ACHN (cell line): ENCODE measurements around the gene INSL3.
A peak's percentile ranks its signal among the peaks of the same experiment; 100 is the strongest.

Experiments
- DNase-seq: peaks from one replicate; pipeline ENCODE4 v3.0.0-alpha.2; 2015
- in situ Hi-C: cut with HindIII; loops from 2 replicates; pipeline ENCODE4 v1.10.0; 2017; ENCODE audit warnings: low sequenced_read_pairs, low pct_ligation_motif_present, low pct_unique_long_range_greater_than_20kb

The INSL3 gene

GRCh38 chr19:17848595-17849292 lies 27.4 kb upstream of the INSL3 start:
- in situ Hi-C loops = no loop called here
- no peak for DNase-seq

DNA sequence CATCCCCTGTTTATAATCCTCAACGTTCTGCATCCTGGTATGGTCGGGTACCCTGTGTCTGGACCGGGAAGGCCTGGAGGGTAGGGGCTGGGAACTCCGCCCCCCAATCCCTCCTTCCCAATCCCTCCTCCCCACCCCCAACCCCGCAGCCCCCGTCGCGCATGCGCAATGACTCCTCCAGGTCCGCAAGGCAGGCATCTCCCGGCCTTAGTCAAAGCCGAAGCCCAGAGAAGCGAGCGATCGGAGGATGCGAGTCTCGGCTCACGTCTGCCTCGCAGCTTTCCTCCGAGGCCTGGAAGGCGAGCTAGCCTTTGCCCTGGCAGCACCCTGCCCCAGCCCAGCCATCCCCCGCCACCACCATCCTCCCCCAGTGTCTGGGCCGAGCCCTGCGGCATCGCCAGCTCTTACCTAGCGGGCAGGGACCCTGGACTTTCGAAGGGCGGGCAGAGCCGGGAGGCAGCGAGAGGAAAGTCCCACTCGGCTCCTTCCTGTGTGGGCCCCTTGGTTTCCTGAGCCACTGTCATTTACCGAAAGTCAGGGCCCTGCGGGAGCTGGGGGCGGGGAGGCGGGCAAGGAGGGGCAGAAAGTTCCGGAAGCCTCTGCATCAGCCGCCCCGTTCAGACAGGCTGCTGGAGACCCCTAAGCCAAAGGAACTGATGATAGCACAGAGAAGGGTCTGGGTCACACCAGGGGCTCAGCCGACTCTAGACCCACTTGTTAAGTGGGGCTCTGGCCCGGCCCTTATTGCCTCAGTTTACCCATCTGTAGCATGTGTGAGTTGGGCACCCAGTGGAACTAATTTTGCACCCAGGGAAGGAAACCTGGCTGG lies 26.4 kb upstream of the INSL3 start, which contains the start of gene JAK3:
Gene JAK3, minus strand, starts transcription at position 445 of the 829 bp plus-strand sequence. CDS start 3,565 bp downstream, outside the sequence.
- no peak for DNase-seq
- in situ Hi-C loops = no loop called here

DNA sequence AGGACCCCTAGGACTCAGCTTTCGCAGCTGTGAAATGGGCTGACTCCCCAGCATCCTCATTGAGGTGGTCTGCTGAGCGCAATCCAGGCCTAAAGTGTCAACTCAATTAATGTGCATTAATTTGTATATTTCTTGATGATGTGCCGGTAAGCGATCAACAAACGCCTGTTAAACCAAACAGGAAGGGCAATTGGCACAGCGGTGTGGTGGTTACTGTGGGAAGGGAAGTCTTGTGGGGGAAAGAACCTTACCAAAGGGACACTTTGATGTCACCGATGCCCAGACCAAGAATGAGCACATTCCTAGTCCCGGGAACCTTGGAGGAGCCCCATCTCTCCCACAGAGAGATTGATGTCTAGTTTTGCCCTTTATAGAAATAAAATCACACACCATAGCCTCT lies 24.8 kb upstream of the INSL3 start:
- no peak for DNase-seq
- in situ Hi-C loops = no loop called here

DNA sequence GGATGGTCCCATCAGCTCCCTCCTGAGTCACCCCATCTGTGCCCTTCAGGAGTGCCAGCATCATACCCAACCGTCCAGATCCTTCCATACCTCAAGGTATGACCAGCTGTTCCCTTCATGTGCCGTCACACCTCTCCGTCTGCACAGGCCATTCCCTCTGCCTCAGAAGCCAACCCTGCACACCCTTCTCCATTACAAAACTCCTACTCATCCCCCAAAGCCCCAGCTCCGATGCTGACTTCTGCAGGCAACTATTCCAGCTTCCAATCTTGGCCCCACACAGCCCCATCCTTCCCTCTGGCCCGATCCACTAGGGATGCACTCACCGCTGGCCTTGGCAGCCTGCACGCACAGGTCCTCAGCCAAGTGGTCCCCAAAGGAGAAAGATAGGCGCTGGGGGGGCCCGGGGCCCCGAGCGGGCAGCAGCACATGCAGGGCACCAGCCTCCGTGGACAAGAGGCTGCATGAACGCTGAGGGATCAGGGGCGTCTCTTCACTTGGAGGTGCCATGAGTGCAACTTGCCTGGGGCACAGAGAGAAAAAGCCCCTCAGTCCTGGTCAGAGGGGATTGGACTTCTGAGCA lies 22.7 kb upstream of the INSL3 start:
- in situ Hi-C loops = no loop called here
- no peak for DNase-seq

GRCh38 chr19:17843292-17843827 lies 22.0 kb upstream of the INSL3 start:
- in situ Hi-C loops = no loop called here
- no peak for DNase-seq

GRCh38 chr19:17842663-17843291 lies 21.5 kb upstream of the INSL3 start:
- in situ Hi-C loops = no loop called here
- DNase-seq = no peak

DNA sequence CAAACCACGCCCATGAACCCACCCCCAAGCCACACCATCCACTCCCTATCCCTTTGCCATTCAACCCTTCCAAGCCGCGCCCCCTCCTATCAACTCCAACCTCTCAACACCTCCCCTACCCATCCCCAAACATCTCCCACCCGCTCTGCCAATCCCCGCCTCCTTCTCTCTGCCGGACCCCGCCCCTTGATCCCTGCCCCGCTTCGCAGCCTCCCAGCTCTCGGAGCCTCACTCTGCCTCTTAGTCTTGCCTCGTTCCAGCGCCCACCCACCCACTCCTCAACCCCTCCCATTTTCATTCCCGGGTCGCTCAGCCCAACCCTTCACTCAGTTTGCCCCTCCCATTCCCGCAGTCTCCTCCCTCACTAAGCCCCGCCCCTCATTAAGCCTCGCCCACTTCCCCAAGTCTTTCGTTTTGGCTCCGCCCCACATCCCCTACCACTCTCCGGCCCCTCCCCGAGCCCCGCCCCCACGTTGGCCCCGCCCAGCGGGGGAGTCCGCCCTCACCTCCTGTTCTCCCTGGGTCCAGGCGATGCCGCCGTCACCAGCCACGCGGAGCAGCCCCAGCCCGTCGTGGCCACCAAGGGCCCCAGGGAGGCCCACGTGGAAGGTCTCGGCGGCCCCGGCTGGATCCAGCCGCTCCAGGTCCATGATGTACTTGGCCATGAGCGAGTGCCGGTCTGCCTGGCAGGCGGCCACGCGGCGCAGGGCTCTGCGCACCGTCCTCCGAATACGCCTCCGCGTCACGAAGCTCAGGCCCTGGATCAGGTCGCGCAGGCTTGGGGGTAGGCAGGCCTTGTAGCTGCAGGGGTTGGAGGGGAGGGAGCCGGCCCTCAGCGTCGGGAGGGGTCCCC lies 20.7 kb upstream of the INSL3 start:
- DNase-seq = peak; percentile 53
- in situ Hi-C loops = no loop called here

DNA sequence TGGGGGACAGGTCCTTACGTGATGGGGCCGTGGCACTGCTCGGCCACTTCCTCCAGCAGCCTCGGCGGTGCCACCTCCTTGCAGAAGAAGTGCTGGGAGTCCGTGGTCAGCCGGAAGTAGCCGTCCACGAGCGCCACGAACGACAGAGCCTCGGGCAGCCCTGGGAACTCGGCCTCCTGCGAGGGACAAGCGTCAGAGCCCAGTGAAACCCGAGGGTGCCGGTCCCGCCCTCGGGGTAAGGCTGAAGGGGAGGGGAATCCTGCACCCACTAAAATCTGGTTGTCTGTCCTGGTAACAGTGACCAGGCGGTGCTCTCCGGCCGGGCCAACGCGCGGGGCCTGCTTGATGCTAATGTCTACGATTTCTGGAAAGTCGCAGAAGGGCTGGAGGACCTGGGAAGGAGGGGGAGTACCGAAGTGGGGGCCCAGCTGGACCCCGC lies 20.1 kb upstream of the INSL3 start:
- in situ Hi-C loops = no loop called here
- no peak for DNase-seq

DNA sequence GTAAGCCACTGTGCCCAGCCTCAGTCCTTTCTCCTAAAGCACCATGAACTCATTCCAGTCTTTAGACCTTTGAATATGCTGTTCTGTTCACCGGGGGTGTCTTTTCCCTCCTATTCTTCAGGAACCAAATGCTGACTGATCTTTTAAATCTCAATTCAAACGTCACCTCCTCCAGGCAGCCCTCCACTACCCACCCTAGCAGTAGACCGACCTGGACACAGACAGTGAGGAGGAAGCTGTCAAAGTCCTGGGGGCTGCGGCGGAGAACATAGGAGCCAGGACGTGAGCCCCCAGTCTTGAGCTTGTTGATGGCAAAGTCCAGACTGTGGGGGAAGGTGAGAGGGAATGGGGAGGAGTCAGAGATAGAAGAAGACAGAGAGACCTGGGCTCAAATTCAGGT lies 18.7 kb upstream of the INSL3 start:
- no peak for DNase-seq
- in situ Hi-C loops = no loop called here

GRCh38 chr19:17837972-17838371 lies 16.7 kb upstream of the INSL3 start:
- in situ Hi-C loops = no loop called here
- DNase-seq = no peak

DNA sequence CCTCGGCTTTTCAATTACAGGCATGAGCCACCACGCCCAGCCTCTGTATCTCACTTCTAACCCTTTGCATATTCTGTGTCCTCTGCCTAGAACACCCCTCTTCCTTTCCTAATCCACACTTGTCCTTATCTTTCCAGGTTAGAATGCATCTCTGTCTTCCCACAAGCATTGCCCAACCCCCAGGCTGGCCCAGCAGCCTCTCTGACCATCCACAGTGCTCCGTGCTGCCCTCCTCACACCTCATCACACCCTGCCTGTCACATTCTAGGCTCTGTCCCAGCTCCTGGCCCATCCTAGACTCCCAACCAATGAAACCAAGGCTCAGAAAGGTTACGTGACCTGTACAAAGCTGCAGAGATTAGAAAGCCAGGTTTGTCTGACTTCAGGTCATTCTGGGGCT lies 15.2 kb upstream of the INSL3 start:
- in situ Hi-C loops = no loop called here
- DNase-seq = no peak

GRCh38 chr19:17835182-17836006 lies 14.1 kb upstream of the INSL3 start:
- DNase-seq = no peak
- in situ Hi-C loops = no loop called here

DNA sequence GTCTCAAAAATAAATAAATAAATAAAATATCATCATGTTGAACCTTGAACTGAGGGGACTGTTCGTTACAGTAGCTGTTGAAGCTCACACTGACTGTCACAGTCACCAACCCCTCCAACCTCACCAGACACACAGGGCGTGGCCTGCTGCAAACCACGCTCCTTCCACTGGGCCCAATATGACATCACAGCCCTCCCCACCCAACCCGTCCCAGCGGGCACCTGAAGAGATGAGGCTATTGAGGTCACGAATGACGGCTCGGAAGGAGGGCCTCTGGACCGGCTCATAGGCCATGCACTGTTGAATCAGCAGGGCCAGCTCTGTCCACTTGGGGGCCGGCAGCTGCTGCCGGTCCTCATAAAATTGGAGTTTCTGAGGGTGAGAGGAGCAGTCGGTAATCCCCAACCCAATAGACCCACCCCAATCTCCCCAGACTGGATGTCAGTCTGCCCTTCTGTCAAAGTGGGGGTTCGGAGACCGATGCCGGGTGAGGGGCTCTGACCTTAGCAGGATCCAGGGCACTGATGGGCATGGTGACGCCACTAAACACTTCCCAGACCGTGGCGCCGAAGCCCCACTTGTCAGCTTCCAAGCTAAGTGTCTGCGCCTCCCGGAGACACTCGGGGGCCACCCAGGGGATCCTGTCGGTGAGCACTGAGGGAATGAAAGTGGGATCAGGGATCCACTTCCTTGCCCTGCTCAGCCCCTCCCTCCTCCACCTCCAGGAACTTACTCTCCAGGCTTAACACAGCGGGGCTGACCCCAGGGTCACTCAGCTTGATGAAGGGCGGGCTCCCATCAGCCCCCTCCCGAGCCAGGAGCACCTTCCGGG lies 13.2 kb upstream of the INSL3 start:
- in situ Hi-C loops = no loop called here
- DNase-seq = no peak

GRCh38 chr19:17832443-17833208 lies 11.3 kb upstream of the INSL3 start:
- DNase-seq = no peak
- in situ Hi-C loops = no loop called here

DNA sequence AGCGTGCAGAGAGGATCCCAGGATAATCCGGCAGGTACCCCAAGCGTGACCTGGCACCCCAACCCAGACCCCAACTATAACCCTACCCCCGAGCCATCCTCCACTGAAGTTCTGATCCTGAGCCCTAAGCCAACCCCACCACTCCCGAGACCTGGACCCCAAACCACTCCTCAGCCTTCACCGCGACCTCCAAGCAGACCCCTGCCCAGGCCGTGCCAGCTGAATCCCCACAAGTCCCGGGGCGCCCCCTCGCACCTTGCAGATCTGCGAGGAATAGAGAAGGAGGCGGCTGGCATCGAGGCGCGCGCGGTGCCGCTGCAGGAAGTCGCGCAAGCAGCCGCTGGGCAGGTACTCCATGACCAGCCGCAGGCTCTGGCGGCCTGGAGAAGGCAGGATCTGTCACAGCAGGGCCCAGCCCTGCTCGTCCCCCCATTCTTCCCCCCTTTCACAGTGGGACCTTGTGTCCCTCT lies 10.1 kb upstream of the INSL3 start:
- in situ Hi-C loops = no loop called here
- no peak for DNase-seq
